ENCODE results near the gene ZNF600. TPM values are rescaled to one million over a fixed set of nuclear protein-coding genes. Genes with fewer than 3 reads are reported as not detected.
"Not testable (repeated sequence)": the region's sequence is repeated elsewhere in the genome, so short reads cannot be mapped to it uniquely, and the experiment has no call there.

ZNF600 gene
- total and polyA plus RNA-seq, 2 of the 8 experiments (the other 6 are each of a cell fraction or from before 2014, with no cell fraction given), result 2.1 to 8.0 TPM

DNA sequence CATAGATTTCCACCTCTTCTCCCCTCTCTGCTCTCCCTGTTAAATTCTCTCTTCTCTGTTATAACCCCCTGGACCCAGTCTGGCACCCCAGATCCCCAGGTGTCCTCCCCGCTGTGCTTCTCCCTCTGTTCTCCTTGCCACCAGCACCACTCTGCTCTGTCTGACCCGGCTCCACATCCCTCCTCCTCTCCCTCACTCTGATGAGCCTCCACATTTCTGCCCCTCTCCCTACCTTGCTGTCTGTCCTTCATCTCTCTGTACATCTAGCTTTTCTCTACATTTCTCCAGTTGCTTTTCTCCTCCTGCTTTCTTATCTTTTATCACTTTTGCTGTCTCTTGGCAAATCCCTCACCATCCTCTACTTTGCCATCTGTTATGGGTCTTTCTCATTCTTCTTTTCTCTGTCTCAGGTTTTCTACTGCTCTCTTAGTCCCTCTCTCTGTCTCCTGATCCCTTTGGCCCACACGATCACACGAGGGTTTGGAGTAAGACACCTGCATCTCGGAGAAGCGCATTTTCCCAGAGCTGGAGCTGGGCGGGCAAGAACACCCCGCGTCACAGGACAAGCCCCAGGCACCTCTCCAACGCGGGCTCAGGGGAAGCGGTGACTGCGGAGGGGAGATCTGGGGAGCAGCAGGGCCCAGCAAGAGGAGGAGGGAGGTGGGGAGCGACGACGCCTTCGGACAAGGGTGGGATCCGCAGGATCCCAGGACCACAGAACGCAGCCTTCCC, 34.0 kb upstream of the ZNF600 start:
- H2BK12ac ChIP-seq (ENCODE audit: low read depth, low read length); H3K4me1 ChIP-seq (replicated peaks in 1 of 4; ENCODE audit: control insufficient read depth in 3 of 4, insufficient read depth in 4 of 4, low read length in 3 of 4); H3K4ac ChIP-seq (replicated peaks; ENCODE audit: insufficient read length, low read depth, low read length); H4K20me1 ChIP-seq (replicated peaks in 1 of 2; ENCODE audit: control insufficient read depth in 1 of 2, insufficient read depth in 2 of 2, low read length in 2 of 2); H3K23ac ChIP-seq (ENCODE audit: insufficient read length); H3K79me2 ChIP-seq (ENCODE audit: control insufficient read depth in 1 of 2, insufficient read depth in 2 of 2, low read length in 2 of 2); H3K23me2 ChIP-seq (ENCODE audit: low read depth, low read length); H4K91ac ChIP-seq (replicated peaks; ENCODE audit: insufficient read length, low read length); H3K9me3 ChIP-seq (ENCODE audit: insufficient read depth in 2 of 2, low read depth in 1 of 2, low read length in 1 of 2); H4K5ac ChIP-seq (ENCODE audit: insufficient read length, low read depth, low read length); FAIRE-seq; H2AK5ac ChIP-seq (ENCODE audit: low read depth, low read length); H2AFZ ChIP-seq (ENCODE audit: low read length); H3K27me3 ChIP-seq (replicated peaks in 1 of 4; ENCODE audit: control insufficient read depth in 3 of 4, extremely low read depth in 1 of 4, insufficient read depth in 3 of 4, low read length in 3 of 4); H3K27ac ChIP-seq (ENCODE audit: low read depth, low read length); H3K79me1 ChIP-seq (ENCODE audit: low read depth, low read length); H2BK20ac ChIP-seq (ENCODE audit: low read length); H4K8ac ChIP-seq (ENCODE audit: extremely low read depth, insufficient read depth, low read length); CTCF ChIA-PET (ENCODE audit: partially characterized antibody); H3K18ac ChIP-seq (ENCODE audit: extremely low read depth, low read length); H2BK15ac ChIP-seq (ENCODE audit: low read length); H3K14ac ChIP-seq (ENCODE audit: insufficient read length); H2BK120ac ChIP-seq (replicated peaks; ENCODE audit: low read depth, low read length); H2BK5ac ChIP-seq (ENCODE audit: low read depth, low read length); H3K56ac ChIP-seq (replicated peaks; ENCODE audit: insufficient read length, low read depth, low read length): not testable (repeated sequence)
- H3K9ac ChIP-seq (replicated peaks in 1 of 4; ENCODE audit: extremely low read depth in 1 of 4, low read depth in 3 of 4, low read length in 3 of 4), result peak overlapping the region in 3 of 4 experiments; percentile 20 to 54 (median 27); a peak in 4 of 7 replicates
- DNase-seq (ENCODE audit: low read depth in 1 of 2, low spot score in 2 of 2), result peak in 1 of 2 experiments; percentile 57
- peak overlapping the region; percentile 64 to 72 for H3K4me2 ChIP-seq (ENCODE audit: insufficient read depth in 1 of 2, low read depth in 2 of 2, low read length in 2 of 2)
- peak overlapping the region; percentile 68 to 82 (median 79) for H3K4me3 ChIP-seq (ENCODE audit: extremely low read depth in 1 of 4, insufficient read depth in 2 of 4, low read depth in 3 of 4, low read length in 4 of 4)
- POLR2A ChIA-PET (ENCODE audit: partially characterized antibody), result interaction anchor here (1.2 kb wide), 1 partner anchor 35 kb away, joined by 3 read pairs; no protein-coding TSS in a partner anchor
- peaks cover 0 to 10% (median 2%) of the 10 kb centered on the region in 4 experiments; a peak in 4 of 8 replicates for H3K36me3 ChIP-seq (ENCODE audit: control insufficient read depth in 2 of 4, insufficient read depth in 4 of 4, low read length in 3 of 4)
- WGBS, 2 experiments (ENCODE audit: extremely low coverage in 1 of 2, insufficient coverage in 1 of 2, insufficient read length in 1 of 2, insufficient replicate concordance in 2 of 2, low coverage in 1 of 2, low lambda C conversion rate in 2 of 2, missing lambda C conversion rate in 1 of 2), result 12% methylated on average over 12 of the region's 19 CpGs; no CpG with 5 or more reads in 1 of the 2 experiments

All from H1 (cell line).